SK-N-SH treated with all-trans-retinoic acid at 6 μM for 48 hours (cell line): Measurements from ENCODE around the gene VILL.

Source experiments
- CREB5 ChIP-seq: fragments of 250-450 bp; sonication (Bioruptor Pico); IDR thresholded peaks from 2 replicates; pipeline ENCODE4 v1.5.1; 2020; ENCODE audit warnings: low read depth, mild to moderate bottlenecking, moderate library complexity
- ESRRG ChIP-seq: fragments of 250-450 bp; sonication (Bioruptor Pico); IDR thresholded peaks from 2 replicates; pipeline ENCODE4 v1.6.1; 2021; ENCODE audit warnings: mild to moderate bottlenecking
- OSR1 ChIP-seq: fragments of 250-450 bp; sonication (Bioruptor Pico); IDR thresholded peaks from 2 replicates; pipeline ENCODE4 v1.8.0; 2022; ENCODE audit warnings: moderate library complexity, mild to moderate bottlenecking, inconsistent platforms
- PATZ1 ChIP-seq: fragments of 250-450 bp; sonication (Bioruptor Pico); IDR thresholded peaks from 2 replicates; pipeline ENCODE4 v1.8.0; 2020; ENCODE audit warnings: mild to moderate bottlenecking, moderate library complexity, borderline replicate concordance

DNA sequence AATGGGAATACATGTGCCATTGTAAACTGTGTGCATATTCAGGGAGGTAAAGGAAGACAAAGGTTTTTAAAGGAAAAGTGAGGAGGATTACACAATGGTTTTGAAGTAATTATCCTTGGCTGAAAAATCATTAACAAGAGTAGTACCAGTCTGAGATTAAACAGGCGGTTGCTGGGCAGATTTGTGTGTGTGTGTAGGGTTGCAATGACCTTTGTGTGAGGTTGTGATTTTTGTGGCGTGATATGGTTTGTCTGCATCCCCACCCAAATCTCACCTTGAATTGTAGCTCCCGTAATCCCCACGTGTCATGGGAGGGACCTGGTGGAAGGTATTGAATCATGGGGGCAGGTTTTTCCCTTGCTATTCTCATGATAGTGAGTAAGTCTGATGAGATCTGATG, 55.4 kb downstream of the VILL start:
- TF ChIP-seq OSR1 (no peak), CREB5 (CRISPR knock-in tag) (no peak), PATZ1 (CRISPR knock-in tag) (no peak), ESRRG (no peak)
